Glutamatergic neuron (in vitro differentiated cells): Measurements from ENCODE around the gene GPR18. TPM values are rescaled to one million over a fixed set of nuclear protein-coding genes. Genes with fewer than 3 reads are reported as not detected.

Experiments used
- DNase-seq: peaks from one replicate; pipeline ENCODE4 v3.0.0; 2022
- H3K27ac Mint-ChIP-seq: one replicate; pipeline ENCODE4 v1.8.0; 2020; ENCODE audit warnings: mild to moderate bottlenecking, mixed read lengths, inconsistent platforms; ENCODE audit not compliant: unreplicated experiment
- H3K27me3 Mint-ChIP-seq: one replicate; pipeline ENCODE4 v1.8.0; 2020; ENCODE audit warnings: mild to moderate bottlenecking, moderate library complexity, mixed read lengths, inconsistent platforms; ENCODE audit not compliant: unreplicated experiment
- H3K36me3 Mint-ChIP-seq: one replicate; pipeline ENCODE4 v1.8.0; 2020; ENCODE audit warnings: mild to moderate bottlenecking, mixed read lengths, inconsistent platforms; ENCODE audit not compliant: unreplicated experiment
- H3K4me1 Mint-ChIP-seq: one replicate; pipeline ENCODE4 v1.8.0; 2020; ENCODE audit warnings: mild to moderate bottlenecking, low read depth, mixed read lengths, inconsistent platforms; ENCODE audit not compliant: unreplicated experiment
- H3K4me3 Mint-ChIP-seq: one replicate; pipeline ENCODE4 v1.8.0; 2020; ENCODE audit warnings: mild to moderate bottlenecking, mixed read lengths, inconsistent platforms; ENCODE audit not compliant: unreplicated experiment
- H3K9me3 Mint-ChIP-seq: one replicate; pipeline ENCODE4 v1.8.0; 2020; ENCODE audit warnings: mild to moderate bottlenecking, moderate library complexity, mixed read lengths, inconsistent platforms; ENCODE audit not compliant: unreplicated experiment
- total RNA-seq: library from RNA; stranded (reverse); fragmentation: NEBNext Ultra II Directional; extraction: Animal tissue kit (Norgen Biotek cat#: 25700); gene quantifications from one replicate; pipeline ENCODE4 v1.2.1, GENCODE V29; 2021; ENCODE audit not compliant: unreplicated experiment
- TF ChIP-seq, protein P1 (sequence below): fragments of 200-600 bp; sonication (generic); IDR thresholded peaks from one replicate; pipeline ENCODE4 v1.5.0; 2021; ENCODE audit not compliant: partially characterized antibody, unreplicated experiment

GPR18 gene
- total RNA-seq, 1 donor from 2014 or later = not detected

DNA sequence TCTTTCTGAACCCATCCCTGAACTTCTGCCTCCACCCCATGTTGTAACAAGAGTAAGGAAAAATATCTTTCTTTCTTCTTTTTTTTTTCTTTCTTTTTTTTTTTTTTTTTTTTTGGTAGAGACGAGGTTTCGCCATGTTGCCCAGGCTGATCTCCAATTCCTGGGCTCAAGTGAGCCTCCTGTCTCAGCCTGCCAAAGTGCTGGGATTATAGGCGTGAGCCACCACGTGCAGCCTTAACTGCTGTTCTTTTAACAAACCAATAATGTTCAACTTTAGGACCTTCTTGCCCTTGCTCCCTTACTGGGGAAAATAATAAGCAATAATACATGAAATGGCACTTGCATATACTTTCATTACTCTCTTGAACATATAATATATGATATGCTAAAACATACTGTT lies 29.4 kb upstream of the GPR18 start:
- Mint-ChIP-seq H3K4me1 (no peaks in the 10 kb centered on the region), H3K36me3 (no peaks in the 10 kb centered on the region), H3K4me3 (no peak overlapping the region), H3K27me3 (peaks cover 3% of the 10 kb centered on the region), H3K27ac (no peak overlapping the region), H3K9me3 (no peaks in the 10 kb centered on the region)
- TF ChIP-seq, protein P1, sequence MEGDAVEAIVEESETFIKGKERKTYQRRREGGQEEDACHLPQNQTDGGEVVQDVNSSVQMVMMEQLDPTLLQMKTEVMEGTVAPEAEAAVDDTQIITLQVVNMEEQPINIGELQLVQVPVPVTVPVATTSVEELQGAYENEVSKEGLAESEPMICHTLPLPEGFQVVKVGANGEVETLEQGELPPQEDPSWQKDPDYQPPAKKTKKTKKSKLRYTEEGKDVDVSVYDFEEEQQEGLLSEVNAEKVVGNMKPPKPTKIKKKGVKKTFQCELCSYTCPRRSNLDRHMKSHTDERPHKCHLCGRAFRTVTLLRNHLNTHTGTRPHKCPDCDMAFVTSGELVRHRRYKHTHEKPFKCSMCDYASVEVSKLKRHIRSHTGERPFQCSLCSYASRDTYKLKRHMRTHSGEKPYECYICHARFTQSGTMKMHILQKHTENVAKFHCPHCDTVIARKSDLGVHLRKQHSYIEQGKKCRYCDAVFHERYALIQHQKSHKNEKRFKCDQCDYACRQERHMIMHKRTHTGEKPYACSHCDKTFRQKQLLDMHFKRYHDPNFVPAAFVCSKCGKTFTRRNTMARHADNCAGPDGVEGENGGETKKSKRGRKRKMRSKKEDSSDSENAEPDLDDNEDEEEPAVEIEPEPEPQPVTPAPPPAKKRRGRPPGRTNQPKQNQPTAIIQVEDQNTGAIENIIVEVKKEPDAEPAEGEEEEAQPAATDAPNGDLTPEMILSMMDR = no peak
- DNase-seq = no peak

DNA sequence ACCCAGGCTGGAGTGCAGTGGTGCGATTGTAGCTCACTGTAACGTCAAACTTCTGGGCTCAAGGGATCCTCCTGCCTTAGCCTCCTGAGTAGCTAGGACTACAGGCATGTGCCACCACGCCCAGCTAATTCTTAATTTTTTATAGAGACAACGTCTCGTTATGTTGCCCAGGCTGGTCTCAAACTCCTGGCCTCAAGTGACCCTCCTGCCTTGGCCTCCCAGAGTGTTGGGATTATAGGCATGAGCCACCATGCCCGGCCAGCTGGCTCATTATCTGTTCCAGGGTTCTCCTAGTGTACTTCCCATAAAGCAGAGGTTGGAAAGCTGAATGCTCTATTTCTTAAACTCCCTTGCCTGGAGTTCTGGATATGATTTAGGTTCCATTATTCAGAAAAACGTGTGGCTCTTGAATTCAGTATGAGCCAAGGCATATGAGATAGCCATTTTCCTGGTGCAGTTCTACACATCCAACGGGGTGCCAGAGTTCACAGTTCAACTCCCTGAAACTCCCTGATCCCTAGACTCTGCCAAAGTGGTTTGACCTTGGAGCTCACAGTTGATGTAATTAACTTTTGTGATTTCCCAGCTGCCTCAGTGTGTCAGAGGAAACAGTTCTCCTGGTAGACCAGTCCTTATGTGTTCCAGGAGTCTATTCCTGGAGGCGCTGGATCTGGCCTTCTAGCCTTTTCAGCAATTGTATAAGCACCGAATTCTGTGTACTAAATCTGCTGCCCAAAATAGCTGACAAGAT lies 27.4 kb upstream of the GPR18 start:
- Mint-ChIP-seq H3K27me3 (peaks cover 3% of the 10 kb centered on the region), H3K27ac (no peak overlapping the region), H3K9me3 (no peaks in the 10 kb centered on the region), H3K36me3 (no peaks in the 10 kb centered on the region), H3K4me3 (no peak overlapping the region), H3K4me1 (no peaks in the 10 kb centered on the region)
- DNase-seq = no peak
- TF ChIP-seq, protein P1 = no peak

DNA sequence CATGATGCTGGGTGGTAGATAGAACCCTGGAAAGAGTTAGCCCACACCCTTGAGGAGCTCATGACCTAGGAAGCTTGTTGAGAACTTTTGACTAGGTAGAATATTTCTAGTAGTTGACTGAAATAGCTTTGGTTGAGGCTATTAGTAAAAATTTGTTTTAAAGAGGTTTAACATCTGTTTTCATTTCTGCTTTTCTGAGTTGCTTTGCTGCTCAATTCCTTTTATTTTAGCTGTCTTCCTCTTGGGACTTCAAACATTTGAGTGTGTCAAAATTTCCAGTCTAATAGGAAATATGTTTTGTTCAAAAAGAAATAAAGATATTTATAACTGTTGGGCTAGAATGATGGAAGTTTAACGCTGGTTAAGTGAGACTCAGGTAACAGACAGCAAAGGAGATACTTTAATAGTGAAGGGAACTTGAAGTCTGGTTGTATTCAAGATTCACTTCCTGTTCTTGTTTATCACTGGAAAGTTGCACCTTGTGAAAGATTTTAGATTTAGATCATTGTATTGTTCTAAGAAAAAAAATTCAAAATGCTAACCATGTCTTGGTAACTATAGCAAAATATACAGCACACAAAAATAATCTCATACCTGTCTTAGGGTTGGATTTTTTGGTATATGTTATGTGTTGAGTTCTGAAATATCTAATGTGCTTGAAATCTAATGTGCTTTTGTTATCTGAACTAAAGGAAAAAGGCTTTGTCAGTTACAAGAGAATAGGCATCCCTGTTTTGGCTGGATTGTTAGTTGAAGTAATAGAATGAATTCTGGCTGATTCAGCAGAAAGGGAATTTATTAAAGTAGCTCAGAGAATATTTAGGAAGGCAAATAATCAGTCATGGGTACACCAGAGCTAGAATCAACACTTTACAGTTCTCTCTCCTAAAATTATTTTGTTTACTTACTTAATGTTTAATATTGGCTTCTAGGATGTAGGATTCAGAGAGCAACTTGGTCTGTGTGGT lies 24.4 kb upstream of the GPR18 start:
- no peak for DNase-seq
- Mint-ChIP-seq H3K27ac (no peak overlapping the region), H3K27me3 (peaks cover 2% of the 10 kb centered on the region), H3K36me3 (no peaks in the 10 kb centered on the region), H3K4me1 (no peaks in the 10 kb centered on the region), H3K4me3 (no peak overlapping the region), H3K9me3 (no peaks in the 10 kb centered on the region)
- TF ChIP-seq, protein P1 = no peak

DNA sequence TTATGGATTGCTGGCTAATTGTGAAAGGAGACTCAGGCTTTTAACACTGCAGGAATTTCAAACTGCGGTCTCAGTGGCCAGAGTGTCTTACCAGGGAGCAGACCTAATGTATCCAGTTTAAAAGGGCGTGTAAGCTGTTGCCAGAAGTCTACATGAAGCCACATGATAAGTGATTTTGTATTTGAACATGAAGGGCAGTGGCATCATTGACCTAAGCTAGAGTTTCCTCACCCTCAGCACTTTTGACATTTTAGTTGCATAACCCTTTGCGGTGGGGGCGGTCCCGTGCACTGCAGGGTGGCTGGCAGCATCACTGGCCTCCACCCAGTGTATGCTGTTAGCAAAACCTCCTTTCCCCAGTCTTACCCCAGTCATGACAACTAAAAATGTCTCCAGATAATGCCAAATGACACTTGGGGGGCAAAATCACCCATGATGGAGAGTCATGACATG lies 23.7 kb upstream of the GPR18 start:
- Mint-ChIP-seq H3K36me3 (no peaks in the 10 kb centered on the region), H3K4me1 (no peaks in the 10 kb centered on the region), H3K9me3 (no peaks in the 10 kb centered on the region), H3K4me3 (no peak overlapping the region), H3K27ac (no peak overlapping the region), H3K27me3 (no peaks in the 10 kb centered on the region)
- no peak for DNase-seq
- TF ChIP-seq, protein P1 = no peak
